ENCODE measurements around the gene NMUR1.

NMUR1 gene

DNA sequence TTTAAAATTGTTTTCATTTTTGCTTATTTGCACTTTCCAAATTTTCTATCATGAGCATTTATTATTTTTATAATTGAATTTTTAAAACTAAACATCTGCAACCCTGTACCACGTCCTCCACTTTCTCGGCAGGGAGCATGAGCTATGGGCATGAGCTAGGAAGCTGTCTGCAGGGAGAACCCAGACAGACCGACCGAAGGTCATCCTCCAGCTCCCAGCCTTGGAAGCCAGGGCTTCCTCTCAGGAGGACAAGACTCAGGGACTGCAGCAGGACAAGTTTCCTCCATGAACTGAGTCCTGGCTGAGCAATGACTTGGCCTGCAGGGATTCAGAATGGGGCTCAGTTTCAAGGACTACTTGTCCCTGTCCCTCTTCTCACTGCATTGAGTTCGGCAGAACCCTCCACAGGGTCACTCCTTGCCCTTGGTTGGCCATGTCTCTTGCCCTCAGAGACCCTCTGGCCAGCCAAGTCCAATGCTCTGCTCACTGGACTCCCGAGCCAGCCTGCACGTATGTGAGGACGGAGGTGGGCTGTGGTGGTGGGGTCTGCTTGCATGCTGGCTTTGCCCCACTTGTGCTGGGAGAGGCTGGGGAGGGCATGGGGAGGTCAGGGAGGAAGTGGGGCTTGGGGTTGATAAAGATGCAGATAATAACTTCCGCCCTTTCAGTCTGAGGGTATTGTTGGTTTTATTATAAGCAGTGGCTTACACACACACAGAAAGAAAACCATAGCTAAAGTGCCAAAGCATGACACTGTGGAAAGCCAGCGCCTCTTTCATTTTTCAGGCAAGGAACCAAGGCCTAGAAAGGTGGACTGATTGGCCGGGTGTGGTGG lies 6.6 kb downstream of the NMUR1 start:
- H3K27ac Mint-ChIP-seq = no peak overlapping the region
- H3K4me3 Mint-ChIP-seq = no peak overlapping the region
- ATAC-seq = peak; percentile 72
- no peaks in the 10 kb centered on the region for H3K9me3 Mint-ChIP-seq
- peaks cover 16% of the 10 kb centered on the region for H3K27me3 Mint-ChIP-seq
- DNase-seq = no peak
- H3K4me1 Mint-ChIP-seq = peaks cover 35% of the 10 kb centered on the region

DNA sequence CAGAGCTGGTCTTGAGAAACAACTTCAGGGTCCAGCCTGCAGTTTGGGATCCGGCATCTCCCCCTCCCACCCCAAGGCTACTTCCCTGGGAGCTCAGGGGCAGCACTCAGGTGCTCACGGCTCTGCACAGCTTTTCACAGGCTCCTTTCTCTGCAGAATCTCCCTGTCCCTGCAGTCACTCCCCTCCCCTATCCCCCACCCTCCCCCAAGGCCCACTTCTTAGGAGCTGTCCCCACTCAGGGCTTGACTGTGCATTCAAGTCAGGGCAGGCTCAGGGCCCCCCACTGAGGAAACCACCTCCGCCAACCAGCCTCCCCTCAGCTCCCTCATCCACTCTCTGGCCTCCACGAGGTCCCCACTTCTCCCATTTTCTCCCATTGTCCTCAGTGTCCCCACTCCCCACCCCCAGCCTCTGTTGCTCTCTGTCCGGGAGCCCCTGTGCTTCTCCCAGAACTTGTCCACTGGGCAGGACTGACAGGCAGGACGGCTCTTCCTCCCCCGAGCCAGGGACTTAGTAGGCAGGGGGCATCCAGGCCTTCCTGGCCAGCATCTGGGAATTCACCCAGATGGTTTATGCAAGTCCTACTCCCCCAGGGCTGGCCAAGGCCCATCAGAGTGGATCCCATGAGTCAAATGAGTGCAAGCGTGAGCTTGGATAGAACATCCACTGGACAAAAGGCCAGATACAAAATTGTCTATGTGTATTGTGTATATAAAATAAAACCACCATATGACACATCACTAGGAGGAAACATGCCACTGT lies 7.6 kb downstream of the NMUR1 start:
- Mint-ChIP-seq H3K4me3 (no peak overlapping the region), H3K27me3 (peaks cover 7% of the 10 kb centered on the region), H3K27ac (no peak overlapping the region), H3K4me1 (peaks cover 35% of the 10 kb centered on the region), H3K9me3 (no peaks in the 10 kb centered on the region)
- ATAC-seq (no peak), DNase-seq (no peak)

DNA sequence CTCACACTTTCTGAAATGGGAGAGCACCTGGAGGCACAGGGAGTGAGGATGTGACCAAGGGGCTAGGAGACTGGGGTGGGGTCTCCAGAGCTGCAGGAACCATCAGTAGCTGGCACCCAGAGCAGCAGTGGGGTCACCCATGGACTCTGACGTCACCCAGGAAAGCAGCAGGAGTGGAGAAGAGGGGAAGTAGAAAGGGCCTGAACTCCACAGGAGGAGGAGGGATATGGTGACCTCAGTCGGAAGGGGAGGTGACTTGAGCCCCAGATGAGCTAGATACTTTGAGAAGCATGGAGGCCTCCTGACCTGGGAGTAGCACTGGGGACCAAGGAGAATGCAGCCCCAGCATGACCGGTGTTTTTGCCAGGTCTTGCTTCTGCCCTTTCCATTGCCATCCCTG lies 8.8 kb downstream of the NMUR1 start:
- no peak overlapping the region for H3K27ac Mint-ChIP-seq

DNA sequence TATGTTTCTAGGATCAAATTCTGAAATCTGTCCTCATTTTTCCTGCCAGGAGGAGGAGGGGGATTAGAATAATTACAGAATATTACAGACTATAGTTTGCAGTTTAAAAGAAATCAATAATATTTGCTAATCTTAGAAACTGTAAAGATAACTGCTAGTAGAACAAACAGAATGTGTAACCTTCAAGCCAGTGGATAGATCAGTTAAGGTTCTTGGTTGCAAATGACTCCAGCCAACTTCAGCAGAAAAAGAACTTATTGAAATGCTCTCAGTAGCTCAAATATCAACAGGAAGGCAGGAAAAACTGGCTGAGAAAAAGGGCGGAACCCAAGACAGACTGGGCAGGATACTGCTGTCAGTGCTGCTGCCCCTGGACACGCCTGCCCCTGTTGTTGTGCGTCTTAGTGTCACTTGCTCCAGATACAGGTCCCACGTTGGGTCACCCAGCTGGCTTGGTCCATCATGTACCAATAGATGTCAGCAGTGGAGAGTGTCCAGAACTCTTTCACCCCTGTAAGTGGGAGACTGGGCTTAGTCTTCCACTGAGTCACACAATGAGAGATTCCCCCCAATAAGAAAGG lies 10.2 kb downstream of the NMUR1 start:
- DNase-seq (no peak), ATAC-seq (no peak)
- Mint-ChIP-seq H3K27ac (no peak overlapping the region), H3K9me3 (no peaks in the 10 kb centered on the region), H3K4me3 (no peak overlapping the region), H3K27me3 (peaks cover 7% of the 10 kb centered on the region), H3K4me1 (peaks cover 29% of the 10 kb centered on the region)

More for the DNA sequence above, 8.8 kb downstream of the NMUR1 start:
- Mint-ChIP-seq H3K4me3 (no peak overlapping the region), H3K4me1 (peaks cover 35% of the 10 kb centered on the region), H3K9me3 (no peaks in the 10 kb centered on the region), H3K27me3 (peaks cover 7% of the 10 kb centered on the region)
- no peak for DNase-seq
- no peak for ATAC-seq

DNA sequence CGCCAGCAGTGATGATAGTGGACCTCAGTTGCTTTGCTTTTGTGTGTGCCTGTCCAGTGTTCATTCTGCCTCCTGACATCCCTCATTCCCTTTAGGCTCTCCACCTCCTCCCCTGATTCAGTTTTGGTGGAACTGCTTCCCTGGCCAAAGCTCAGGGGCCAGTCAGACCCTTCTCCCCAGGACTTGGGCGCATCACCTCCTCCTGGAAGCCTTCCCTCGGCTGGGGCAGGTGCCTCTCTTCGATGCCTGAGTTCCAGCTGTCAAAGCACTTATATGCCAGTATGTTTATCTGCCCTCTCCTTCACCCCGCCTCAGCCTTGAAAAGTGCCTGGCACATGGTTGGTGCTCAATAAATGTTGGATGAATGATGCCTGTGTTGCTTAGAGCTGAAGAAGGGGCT lies 11.5 kb downstream of the NMUR1 start:
- DNase-seq (no peak), ATAC-seq (no peak)
- no peaks in the 10 kb centered on the region for H3K9me3 Mint-ChIP-seq
- peaks cover 7% of the 10 kb centered on the region for H3K27me3 Mint-ChIP-seq
- H3K4me3 Mint-ChIP-seq = no peak overlapping the region
- H3K4me1 Mint-ChIP-seq = peaks cover 24% of the 10 kb centered on the region
- H3K27ac Mint-ChIP-seq = no peak overlapping the region

DNA sequence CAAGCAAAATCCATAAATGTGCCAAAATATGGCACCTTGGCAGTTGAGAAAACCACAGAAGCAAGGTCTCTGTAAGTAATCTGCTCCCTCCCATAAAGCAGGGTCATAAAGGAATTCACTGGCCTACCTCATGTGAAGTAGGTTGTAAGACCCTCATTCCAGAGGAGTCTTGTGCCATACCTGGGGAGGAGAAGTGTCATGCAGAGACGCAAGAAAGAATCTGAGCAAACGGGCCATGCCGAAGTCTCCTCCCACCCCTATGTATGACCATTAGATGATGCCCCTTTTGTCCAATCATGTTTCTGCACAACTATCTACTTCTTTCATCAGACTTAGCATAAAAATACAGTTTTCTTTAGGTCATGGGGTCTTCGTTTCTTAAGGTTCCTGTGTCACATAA lies 14.6 kb downstream of the NMUR1 start:
- Mint-ChIP-seq H3K9me3 (no peaks in the 10 kb centered on the region), H3K4me1 (peaks cover 18% of the 10 kb centered on the region), H3K4me3 (no peak overlapping the region), H3K27me3 (peaks cover 7% of the 10 kb centered on the region), H3K27ac (no peak overlapping the region)
- DNase-seq = no peak
- no peak for ATAC-seq

DNA sequence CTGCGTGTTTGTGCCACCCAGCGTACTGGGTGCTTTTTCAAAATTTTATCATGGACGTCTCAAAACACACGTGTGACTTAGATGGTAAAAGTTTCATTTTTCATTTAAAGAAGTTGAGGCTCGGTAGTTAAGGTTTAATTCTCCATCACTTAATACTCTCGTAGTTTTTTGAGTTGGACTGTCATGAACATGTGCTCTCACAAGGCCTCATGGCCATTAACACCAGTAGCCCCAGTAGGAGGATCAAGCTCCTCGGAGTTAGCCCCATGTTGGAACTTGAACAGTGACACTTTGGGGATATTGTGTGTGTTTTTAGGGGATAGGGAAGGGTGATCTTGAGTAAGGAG lies 15.3 kb downstream of the NMUR1 start:
- H3K27me3 Mint-ChIP-seq = peaks cover 6% of the 10 kb centered on the region
- no peak for DNase-seq

DNA sequence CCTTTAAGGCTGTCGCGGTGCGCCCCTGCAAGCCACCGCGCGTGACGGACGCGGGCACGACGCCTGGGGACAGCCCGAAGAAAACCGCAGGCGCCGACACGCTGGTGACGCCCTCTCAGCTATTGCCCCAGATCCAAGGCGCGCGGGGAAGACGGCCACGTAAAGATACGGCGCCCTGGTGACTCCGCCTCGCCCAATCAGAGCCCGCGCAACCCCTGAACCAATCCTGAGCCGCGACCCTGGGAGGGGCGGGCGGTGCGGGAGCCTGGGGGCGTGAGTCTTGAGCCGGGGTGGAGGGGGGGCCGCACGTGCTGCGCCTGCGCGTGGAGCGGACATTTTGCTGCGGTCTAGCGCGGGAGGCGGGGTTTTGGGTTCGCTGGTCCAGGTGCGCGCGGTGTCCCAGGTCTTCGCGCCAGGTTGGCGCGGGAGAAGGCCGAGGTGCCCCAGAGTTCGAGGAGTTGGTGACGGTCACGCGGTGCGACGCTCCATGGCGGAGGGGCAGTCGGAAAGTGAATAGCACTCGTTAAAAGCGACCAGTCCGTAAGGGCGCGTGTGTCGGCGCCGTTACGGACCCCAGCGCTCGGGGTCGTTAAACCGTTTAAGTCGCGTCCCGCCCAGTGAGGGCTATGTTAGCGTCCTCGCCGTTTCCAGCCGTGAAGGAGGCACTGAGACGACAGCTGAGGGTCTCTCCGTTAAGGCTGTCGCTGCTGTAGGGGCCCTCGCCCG lies 15.9 kb downstream of the NMUR1 start:
- H3K9me3 Mint-ChIP-seq = no peaks in the 10 kb centered on the region
- peaks cover 1% of the 10 kb centered on the region for H3K27me3 Mint-ChIP-seq
- ATAC-seq (peak; percentile 100), DNase-seq (peak; percentile 99)
- peak overlapping the region; percentile 96 to 97 for H3K4me3 Mint-ChIP-seq
- peaks cover 18% of the 10 kb centered on the region for H3K4me1 Mint-ChIP-seq
- peak overlapping the region; percentile 99 for H3K27ac Mint-ChIP-seq

More for the DNA sequence above, 15.3 kb downstream of the NMUR1 start:
- peak overlapping the region; percentile 99 for H3K27ac Mint-ChIP-seq
- peak overlapping the region; percentile 96 to 97 for H3K4me3 Mint-ChIP-seq
- peaks cover 18% of the 10 kb centered on the region for H3K4me1 Mint-ChIP-seq
- no peak for ATAC-seq
- no peaks in the 10 kb centered on the region for H3K9me3 Mint-ChIP-seq

DNA sequence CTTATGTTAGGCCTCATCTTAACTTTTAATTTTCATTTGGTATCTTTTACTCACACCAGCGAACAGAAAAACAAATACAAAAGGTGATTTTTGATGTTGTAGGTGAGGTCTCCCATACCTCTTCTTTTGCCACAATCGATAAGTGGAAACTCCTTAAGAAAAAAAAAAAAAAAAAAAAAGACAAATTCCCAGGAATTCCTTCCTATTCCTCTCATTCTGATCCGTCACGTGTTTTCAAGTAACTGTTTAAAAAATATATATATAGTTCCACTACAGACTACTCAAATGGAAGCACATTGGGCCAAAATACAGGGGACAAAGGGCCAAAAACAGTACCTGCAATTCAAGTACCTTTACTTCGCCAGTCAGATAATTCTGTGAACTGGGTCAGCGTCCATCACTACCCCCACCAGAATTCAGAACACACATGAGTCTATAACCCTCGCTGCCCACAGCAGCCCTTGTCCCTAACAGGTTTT lies 16.5 kb downstream of the NMUR1 start:
- ATAC-seq = no peak
- DNase-seq = no peak
- Mint-ChIP-seq H3K9me3 (no peaks in the 10 kb centered on the region), H3K4me3 (peak overlapping the region; percentile 96 to 97), H3K4me1 (peaks cover 18% of the 10 kb centered on the region), H3K27ac (peak overlapping the region; percentile 99), H3K27me3 (no peaks in the 10 kb centered on the region)

DNA sequence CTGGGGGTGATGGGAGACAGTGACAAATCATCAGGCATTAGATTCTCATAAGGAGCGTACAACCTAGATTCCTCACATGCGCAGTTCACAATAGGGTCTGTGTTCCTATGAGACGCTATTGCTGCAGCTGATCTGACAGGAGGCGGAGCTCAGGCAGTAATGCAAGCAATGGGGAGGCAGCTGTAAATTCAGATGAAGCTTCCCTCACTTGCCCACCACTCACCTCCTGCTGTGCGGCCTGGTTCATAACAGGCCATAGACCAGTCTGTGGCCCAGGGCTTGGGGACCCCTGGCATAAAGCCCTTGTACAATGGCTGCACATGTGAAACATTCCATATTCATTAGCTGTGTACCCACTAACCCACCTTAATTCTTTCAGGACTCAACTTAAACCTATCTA lies 18.0 kb downstream of the NMUR1 start:
- Mint-ChIP-seq H3K4me3 (no peak overlapping the region), H3K4me1 (peaks cover 18% of the 10 kb centered on the region), H3K27ac (no peak overlapping the region), H3K9me3 (no peaks in the 10 kb centered on the region), H3K27me3 (no peaks in the 10 kb centered on the region)
- ATAC-seq (no peak), DNase-seq (no peak)

DNA sequence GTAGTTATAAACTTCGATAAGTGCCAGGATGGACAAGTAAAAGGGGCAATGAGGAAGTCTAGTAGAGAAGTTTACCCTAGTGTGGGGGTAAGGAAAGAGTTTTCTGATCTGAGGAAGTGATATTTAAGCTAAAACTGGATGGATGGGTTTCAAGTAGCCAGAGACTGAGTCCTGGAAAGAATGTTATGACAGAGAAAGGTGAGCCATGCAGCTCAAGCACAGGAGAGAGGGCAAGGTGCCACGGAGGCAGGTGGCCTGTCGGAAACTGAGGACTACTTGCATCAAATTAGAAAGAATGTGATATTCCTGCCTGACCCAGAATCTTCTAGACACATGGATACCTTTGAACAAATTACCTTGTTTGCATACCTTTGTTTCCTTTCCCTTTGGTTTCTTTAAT lies 26.5 kb downstream of the NMUR1 start:
- no peaks in the 10 kb centered on the region for H3K9me3 Mint-ChIP-seq
- no peak overlapping the region for H3K4me3 Mint-ChIP-seq
- H3K27ac Mint-ChIP-seq = no peak overlapping the region
- H3K4me1 Mint-ChIP-seq = no peaks in the 10 kb centered on the region
- no peaks in the 10 kb centered on the region for H3K27me3 Mint-ChIP-seq
- no peak for DNase-seq
- ATAC-seq = no peak

DNA sequence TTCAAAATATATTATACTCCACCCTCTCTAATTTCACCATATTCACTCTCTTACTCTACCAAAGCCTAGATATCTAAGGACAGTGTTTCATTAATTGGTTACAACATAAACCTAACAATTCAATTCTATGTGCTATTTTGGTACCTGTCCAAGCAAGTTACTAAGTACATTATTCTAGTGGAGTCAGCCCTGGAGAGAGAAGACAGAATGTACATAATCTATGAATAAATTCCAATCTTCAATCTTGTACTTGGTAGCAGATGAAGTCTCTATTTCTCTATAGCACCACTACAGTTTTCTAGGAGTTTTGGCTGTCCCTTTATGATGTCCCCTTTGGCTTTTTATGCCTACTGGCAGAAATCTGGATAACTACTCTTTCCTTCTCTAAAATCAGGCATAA lies 27.6 kb downstream of the NMUR1 start:
- DNase-seq = no peak
- no peak for ATAC-seq
- Mint-ChIP-seq H3K4me1 (no peaks in the 10 kb centered on the region), H3K27me3 (no peaks in the 10 kb centered on the region), H3K27ac (no peak overlapping the region), H3K4me3 (no peak overlapping the region), H3K9me3 (no peaks in the 10 kb centered on the region)

DNA sequence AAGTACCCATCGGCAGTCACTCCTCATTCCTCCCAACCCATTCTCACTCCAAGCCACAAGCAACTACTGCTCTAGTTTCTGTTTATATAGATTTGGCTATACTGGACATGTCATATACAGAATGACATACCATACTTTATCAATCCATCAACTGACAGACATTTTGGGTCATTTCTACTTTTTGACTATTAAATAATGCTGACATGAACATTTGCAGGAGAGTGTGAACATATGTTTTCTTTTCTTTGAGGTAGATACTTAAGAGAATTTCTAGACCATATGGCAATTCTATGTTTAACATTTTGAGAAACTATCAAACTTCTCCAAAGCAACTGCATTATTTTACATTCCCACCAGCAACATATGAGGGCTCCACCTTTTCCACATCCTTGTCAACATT lies 32.6 kb downstream of the NMUR1 start:
- H3K27ac Mint-ChIP-seq = no peak overlapping the region
- no peaks in the 10 kb centered on the region for H3K27me3 Mint-ChIP-seq
- no peak overlapping the region for H3K4me3 Mint-ChIP-seq
- DNase-seq (no peak), ATAC-seq (no peak)
- H3K9me3 Mint-ChIP-seq = no peaks in the 10 kb centered on the region
- no peaks in the 10 kb centered on the region for H3K4me1 Mint-ChIP-seq

DNA sequence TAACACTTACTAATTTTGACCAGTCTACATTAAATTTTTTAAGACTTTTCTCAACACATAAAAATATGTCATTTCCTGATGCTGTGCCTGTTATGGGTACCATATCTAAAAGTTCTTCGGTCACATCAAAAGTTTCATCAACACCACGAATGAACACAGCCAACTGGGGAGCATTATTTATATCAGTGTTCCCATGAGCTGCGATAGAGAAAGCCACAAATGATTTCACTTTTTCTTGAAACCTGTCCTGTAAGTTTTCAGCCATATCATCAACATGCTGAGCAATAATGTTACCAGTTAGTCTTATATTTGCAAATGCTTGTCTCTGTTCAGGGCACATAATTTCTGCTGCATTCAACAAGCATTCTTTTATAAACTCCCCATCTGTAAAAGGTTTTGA lies 35.6 kb downstream of the NMUR1 start:
- Mint-ChIP-seq H3K4me1 (no peaks in the 10 kb centered on the region), H3K9me3 (no peaks in the 10 kb centered on the region), H3K27ac (no peak overlapping the region), H3K27me3 (no peaks in the 10 kb centered on the region), H3K4me3 (no peak overlapping the region)
- DNase-seq (no peak), ATAC-seq (no peak)

DNA sequence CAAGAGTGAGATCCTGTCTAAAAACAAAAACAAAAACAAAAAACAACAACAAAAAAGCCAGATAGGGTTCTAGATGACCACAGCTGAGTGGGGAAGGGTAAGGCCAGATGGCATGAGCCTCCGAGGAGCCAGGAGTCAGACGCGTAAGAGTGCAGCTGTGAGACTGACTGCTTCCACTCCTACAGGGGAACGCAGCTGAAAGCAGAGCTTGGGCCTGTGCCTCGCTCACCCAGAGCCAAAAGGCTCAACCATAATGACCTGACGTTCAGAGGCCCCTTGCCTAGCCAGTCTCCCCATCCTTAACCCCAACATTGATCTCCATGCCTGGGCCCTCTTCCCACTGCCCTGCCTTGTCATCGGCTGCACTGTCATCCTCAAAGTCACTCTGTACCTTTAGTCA lies 39.4 kb downstream of the NMUR1 start:
- Mint-ChIP-seq H3K4me1 (no peaks in the 10 kb centered on the region), H3K4me3 (no peak overlapping the region), H3K9me3 (no peaks in the 10 kb centered on the region), H3K27ac (no peak overlapping the region), H3K27me3 (no peaks in the 10 kb centered on the region)
- ATAC-seq (no peak), DNase-seq (no peak)
